ENCODE data around the gene OR5AC2.

Gene OR5AC2, protein sequence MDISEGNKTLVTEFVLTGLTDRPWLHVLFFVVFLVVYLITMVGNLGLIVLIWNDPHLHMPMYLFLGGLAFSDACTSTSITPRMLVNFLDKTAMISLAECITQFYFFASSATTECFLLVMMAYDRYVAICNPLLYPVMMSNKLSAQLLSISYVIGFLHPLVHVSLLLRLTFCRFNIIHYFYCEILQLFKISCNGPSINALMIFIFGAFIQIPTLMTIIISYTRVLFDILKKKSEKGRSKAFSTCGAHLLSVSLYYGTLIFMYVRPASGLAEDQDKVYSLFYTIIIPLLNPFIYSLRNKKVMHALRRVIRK

DNA sequence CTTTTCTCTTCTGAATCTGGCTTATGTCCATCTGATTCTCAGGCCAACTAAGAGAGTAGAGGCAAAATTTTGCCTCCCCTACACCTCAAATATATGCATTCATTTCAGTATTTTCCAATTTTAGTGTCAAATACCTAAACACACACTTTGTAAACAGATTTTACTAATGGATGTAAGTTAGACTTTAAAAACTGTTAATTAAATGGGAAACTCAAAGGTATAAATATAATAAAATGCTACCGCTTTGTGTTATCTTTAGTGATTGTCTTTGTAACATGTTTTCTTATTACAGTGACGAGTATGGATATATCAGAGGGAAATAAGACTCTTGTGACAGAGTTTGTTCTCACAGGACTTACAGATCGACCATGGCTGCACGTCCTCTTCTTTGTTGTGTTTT, at the start of gene OR5AC2:
TSS of gene OR5AC2 (plus strand) at position 301 of the 400 bp plus-strand sequence. CDS start at position 301, 0 bp downstream.
- DNase-seq: no peak

DNA sequence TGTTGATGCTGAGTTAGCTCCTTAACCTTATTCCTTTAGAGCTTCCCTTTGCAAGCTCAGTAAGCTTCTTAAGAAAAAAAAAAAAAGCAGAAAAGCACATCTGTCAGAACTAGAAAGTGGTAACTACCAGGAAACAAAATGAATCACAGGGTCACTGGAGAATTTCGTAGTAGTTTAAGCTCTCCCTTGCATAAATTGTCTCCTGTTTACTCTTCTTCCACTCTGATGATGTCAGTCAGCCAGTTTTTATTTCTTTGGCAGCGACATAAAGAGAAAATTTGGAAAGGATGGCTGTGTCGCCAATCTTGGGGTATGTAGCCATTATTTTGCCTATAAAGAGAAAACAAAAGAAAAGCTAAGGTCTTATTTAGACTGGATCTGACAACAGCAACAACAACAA, 48.7 kb upstream of the OR5AC2 start:
- no peak for DNase-seq

DNA sequence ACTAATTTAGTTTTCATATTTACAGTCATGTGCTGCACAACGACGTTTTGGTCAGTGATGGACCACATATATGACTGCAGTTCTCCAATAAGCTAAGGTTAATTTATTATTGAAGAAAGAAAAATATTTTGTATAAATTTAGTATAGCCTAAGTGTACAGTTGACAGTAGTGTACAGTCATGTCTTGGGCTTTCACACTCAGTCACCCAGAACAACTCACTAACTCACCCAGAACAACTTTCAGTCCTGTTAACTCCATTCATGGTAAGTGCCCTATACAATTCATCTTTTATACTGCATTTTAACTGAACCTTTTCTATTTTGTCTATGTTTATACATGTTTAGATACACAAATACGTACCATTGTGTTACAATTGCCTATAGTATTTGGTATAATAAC, 48.1 kb upstream of the OR5AC2 start:
- no peak for DNase-seq

DNA sequence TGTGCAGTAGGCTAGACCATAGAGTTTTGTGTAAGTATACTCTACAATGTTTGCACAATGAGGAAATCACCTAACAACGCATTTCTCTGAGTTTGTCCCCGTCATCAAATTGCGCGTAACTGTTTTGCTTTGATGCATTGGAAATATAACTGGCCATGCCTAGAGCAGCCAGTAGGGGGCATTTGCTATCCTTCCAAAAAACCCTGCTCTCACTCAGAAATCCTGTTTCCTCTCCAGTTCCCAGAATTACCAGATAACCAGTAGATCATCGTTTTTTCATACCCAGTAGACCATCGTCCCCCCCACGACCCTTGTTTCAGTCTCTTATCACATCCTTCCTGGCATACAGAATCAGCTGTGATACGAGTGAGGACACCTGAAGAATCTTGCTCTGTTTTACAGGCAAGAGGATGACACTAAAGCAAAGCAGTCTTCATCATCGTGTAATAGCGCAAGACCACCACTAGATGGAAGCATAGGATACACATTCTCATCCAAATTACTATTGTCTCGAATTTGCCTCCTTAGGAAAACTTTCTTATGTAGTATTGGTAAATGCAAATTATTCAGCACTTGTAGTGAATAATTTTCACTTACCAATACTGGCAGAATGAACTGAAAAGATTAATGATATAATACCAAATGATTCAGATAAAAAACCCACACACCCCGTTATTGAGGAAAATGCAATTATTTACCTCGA, 47.5 kb upstream of the OR5AC2 start:
- peak; percentile 31 for DNase-seq

DNA sequence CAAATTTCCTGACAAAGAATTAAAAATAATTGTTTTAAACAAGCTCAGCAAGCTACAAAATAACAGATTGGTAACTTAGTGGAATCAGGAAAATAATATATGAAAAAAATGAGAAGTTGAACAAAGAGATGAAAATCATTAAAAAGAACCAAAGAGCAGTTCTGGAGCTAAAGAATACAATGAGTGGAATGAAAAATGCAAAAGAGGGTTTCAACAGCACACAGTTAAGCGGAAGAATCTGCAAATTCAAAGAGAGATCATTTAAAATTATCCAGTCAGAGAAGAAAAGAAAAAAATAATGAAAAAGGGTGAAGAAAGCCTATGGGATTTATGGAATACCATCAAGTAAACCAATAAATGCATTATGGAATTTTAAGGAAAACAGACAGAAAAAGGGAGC, 45.6 kb upstream of the OR5AC2 start:
- no peak for DNase-seq

DNA sequence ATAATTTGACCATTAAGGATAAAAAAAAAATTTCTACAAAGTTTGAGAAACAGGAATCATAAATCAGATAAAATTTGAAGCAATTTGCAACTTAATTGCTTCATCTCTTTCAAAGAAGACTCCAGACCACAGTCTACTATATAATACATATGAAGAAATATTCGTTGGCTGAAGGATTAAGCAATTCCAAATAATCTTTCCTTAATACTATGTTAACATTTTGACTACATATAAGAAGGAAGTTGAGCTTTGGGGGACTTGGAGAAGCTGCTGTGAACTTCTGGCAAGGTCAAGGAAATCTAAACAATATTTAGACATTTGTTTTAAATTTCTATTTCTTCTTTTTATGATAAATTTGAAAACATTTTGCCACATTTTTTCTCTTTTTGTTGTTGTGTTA, 38.4 kb upstream of the OR5AC2 start:
- no peak for DNase-seq

DNA sequence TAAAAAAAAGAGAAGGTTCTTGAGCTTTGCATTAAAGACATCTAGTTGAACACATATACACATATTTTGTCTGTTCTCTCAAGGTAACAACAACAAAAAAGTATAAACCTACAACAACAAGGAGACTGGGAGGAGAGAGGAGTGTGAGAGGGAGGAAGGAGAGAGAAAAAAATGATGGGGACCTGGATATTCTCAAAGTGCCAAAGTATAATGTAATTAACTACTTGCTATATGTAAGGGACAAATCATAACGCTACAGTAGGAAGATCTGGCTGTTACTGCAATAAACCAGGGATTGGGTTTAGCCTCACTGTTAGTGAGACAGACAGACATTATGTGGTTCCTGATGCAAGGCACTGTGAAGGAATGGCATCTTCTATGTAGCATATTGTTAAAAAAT, 37.7 kb upstream of the OR5AC2 start:
- no peak for DNase-seq

DNA sequence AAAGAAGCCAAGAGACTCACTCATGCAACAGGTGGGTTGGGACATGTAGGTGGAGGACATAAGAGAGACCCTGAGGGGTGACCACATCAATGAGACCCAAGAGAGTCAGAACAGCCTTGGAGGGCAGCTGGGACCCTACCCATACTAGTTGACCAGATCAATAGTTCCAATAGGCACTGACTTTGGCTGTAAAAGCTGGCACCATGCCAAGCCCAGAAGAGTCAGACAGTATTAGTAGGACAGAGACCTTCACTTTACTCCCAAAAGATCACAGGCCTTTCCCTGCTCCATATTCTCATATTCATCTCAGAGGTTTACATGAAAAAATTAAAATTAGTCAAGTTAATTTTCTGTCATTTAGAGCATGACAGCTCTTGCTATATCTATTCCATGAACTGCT, 30.9 kb upstream of the OR5AC2 start:
- DNase-seq: no peak

DNA sequence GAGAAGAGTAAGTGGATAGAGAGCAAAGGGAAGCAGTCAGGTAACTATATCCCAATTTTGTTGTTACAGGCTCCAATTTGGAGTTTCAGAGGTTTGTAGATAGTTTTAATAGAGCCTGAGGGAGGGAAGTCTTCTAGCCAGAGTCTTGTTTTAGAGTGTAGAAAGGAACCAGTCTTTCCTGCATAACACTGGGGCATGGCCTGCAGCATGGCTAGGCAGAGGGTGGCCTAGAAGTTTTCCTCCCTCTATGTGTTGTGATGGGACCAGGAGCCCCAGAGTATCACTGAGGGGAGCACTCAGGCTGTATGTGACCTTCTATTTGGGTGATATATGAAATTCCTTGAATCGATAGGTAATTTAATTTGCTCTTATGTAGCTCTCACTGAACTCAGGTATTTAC, 29.3 kb upstream of the OR5AC2 start:
- DNase-seq: no peak

DNA sequence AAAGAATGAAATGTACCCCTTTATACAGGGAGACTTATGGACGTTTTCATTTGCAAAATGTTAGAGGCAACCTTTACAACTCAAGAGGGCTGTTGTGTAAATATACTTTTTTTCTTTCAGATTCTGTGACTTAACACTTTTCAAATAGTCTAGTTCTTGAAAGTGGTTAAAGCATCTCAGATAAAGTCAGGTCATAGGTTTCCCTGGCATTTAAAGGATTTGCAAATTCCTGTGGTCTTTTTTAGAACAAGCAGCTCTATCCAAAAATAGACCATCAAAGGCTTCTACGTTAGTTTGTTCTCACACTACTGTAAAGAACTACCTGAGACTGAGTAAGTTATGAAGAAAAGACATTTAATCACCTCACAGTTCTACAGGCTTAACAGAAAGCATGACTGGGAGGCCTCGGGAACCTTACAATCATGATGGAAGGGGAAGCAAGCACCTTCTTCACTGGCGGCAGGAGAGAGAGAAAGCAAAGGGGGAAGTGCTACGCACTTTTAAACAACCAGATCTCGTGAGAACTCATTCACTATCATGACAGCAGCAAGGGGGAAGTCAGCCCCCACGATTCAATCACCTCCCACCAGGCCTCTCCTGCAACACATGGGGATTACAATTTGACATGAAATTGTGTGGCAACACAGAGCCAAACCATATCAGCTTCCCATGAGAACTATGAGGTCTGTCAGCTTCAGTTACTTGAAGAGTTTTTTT, 28.6 kb upstream of the OR5AC2 start:
- no peak for DNase-seq

DNA sequence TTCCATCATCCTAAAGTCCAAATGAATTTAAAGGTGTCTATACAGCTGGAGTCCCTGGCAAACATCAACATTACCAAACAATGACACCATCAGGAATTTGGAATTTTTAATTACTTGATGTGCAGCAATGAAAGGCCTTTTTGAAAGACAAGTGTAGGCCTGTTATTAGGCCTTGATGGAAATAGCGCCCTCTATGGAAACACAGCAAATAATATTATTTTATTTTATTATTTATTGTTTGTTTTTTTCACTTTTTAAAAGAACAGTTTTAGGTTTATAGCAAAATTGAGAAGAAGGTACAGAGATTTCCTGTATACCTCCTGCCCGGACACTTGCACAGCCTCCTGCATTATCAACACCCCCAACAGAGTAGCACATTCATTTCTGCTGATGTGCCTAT, 18.1 kb upstream of the OR5AC2 start:
- no peak for DNase-seq

DNA sequence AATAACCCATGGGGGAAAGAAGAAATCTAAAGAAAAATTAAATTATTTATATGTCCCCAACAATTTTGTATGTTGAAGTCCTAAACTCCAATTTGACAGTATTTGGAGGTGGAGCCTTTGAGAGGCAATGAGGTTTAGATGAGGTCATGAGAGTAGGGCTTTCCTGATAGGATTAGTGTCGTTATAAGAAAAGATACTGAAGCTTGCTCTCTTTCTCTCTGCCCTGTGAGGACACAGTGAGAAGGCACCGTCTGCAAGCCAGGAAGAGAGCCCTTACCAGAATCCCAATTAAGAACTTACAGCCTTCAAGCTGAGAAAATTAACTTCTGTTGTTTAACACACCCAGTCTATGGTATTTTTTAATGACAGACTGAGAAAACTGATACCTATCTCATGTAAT, 16.1 kb upstream of the OR5AC2 start:
- no peak for DNase-seq

DNA sequence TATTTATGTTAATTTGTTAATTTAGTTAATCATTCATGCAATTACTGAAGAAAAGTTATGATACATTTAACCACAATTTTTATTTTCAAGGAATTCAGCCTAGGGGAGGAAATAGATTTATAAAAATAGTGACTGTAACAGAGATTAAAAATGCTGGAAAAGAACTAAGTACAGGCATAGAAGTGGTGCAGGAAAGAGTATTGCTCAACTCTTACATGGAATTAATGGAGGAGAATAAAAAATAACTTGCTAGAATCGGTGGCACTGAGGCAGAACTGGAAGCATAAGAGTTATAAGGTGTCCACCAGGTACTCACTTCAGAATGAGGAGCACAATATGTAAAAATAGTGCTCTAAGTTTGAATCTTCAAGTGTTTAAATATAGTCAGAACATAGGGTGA, 13.5 kb upstream of the OR5AC2 start:
- no peak for DNase-seq

DNA sequence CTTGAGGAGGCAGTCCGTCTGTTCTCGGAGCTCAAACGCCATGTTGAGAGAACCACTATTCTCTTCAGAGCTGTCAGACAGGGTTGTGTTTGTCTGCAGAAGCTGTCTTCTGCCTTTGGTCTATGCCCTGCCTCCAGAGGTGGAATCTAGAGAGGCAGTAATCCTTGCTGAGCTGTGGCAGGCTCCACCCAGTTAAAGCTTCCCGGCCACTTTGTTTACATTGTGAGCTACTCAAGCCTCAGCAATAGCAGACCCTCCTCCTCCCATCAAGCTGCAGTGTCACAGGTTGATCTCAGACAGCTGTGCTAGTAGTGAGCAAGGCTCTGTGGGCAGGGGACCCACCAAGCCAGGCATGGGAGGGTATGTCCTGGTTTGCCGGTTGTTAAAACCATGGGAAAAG, 8.9 kb downstream of the OR5AC2 start:
- no peak for DNase-seq

DNA sequence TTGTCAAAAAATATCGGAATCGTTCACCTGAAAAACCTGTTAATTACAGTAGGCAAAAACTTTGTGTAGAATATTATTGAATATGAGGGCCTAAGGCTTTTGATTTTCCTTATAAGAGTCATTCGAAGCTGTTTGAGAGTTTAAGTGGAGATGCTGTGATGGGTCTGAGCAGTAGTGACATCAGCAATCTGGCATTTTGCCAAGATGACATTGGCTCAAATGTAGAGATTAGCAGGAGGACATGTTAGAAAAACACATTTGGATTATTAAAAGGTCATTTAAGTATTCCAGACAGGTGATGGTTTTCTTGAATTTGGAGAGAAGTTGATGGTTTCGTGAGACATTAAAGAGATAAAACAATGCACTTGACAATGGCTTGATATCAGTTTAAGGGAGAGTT, 12.9 kb downstream of the OR5AC2 start:
- DNase-seq: no peak

DNA sequence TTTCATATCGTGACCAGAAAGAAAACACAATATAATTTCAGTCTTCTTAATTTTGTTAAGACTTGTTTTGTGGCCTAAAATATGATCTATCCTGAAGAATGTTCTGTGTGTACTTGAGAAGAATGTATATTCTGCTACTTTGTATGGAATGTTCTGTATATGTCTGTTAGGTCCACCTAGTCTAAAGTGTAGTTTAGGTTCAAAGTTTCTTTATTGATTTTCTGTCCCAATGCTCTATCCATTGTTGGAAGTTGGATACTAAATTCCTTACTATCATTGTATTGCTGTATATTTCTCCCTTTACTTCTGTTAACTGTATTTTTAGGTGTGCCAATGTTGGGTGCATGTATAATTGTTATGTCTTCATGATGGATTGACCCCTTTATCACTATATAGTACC, 21.2 kb downstream of the OR5AC2 start:
- no peak for DNase-seq

DNA sequence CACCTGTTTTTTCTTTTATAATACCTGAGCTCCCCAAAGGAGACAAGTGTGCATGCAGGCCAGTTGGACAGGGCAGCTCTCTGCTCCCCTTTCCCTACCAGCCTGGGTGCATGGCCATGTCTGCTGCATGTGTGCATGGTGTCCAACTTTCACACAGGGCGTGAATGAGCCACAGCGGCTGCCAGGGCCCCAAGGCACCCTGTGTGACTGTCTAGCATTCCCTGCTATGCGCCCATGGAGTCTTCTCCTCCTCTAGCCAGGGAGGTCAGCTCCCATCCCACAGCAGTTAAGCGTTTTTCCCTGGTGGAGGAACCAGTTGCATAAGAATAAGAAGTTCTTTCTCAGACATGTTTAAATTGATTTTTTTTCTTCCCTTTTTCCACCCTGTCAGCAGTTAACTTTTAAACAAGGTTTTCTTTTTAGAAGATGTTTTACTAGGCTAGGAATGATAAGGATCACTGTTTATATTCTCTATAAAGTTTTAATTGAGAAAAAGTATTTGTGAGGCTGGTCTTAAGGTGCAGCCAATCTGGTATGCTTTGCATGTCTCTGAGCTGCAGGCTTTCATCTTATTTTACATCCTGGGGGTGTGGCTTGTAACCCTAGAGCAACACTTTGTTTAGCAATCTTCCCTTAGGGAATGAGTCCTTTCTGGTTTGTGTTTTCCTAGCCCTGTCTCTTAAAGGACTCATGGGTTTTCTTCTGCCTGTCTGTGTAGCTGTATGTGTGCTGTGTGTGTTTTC, 23.0 kb downstream of the OR5AC2 start:
- DNase-seq: no peak

DNA sequence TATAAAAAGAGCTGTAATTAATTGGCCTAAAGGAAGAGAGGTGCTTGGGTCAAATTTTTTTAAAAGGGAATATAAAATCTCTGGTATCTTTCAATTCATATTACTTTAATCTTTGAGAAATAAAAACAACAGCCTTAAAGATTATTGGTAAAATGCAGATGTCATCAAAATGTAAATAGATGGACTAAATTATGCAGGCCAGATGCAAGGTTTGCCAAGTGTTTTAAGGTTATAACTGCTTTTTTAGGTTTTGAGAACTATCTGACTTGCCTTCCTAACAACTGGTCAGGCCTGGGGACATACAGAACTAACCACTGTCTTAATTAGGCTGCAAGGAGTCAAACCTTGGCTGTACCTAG, 23.6 kb downstream of the OR5AC2 start:
- no peak for DNase-seq

DNA sequence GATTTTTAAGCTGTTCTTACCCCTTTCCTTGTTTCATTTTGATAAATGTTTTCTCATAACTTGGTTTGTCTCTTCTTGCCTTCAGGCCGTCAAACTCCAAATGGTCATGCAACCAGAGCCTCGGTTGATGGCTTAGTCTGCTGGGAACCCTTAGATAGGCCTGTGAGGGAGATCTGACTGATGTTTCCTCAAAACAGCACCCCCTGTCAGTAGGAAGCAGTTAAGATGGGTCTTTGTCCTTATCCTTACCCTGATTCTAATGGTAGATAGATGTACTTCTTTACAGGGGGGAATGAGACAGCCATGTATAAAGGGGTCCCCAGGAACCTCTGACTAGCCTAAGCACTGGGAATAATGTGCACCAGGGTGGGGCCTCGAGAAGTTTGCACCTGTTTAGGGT, 27.3 kb downstream of the OR5AC2 start:
- DNase-seq: no peak

DNA sequence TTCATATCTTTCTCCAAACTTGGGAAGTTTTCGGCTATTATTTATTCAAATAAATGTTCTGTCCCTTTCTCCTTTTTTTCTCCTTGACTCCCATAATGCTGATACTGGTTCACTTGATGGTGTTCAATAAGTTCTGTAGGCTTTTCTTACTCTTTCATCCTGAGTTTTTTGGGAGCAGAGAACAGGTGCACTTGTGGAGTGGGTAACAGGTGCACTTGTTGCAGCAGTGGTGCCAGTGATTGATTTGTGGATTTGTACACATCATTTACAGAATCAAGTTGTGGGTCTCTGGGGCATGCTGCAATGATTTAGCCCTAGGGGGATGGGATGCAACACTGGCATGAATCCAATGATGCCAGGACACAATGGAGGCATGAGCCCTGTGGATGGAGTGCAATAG, 28.7 kb downstream of the OR5AC2 start:
- no peak for DNase-seq

DNA sequence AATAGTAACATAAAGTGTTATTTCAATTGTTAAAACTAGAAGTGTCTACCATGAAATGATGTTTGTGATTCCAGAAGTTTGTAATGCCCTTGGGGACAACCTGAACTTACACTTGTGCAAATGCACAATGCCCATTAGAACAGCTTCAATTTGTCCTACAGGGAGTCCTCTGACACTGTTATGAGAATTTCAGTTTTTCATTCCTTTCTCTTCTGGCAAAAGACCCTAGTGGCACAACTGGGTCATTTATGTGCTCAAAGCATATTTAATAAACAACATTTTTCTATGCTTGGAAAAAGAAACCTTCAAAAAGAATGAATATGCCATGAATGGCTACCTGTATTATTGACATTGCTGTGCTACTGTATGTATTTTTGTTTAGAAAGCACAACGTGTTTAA, 43.4 kb downstream of the OR5AC2 start, which contains the start of gene OR5H1:
TSS of gene OR5H1 (plus strand) at position 301 of the 400 bp plus-strand sequence. CDS start 1,977 bp downstream, outside the sequence.
- DNase-seq: no peak

DNA sequence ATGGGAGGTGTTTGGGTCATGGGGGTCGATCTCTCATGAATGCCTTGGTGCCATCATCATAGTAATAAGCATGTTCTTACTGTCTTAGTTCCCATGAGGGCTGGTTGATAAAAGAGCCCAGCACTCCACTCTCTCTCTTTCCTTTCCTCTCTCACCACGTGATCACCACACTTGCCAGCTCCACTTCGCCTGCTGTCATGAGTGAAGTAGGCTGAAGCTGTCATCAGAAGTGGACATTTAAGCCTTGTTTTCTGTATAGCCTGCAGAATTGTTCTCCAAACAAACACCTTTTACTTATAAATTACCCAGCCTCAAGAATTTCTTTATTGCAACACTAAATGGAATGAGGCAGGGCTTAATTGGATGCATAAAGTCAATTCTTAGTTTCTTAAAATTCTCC, 49.7 kb downstream of the OR5AC2 start:
- DNase-seq: no peak
